AG10803 (cell line): ENCODE results near the gene DMKN.

ENCODE experiments used
- DNase-seq: peaks from one replicate; pipeline ENCODE4 v3.0.0; 2010; ENCODE audit warnings: low read depth
- H3K4me3 ChIP-seq: 2 replicates; pipeline ENCODE4 v1.5.1; 2011; ENCODE audit warnings: mild to moderate bottlenecking, low read length, control low read depth
- CTCF ChIP-seq: conservative IDR thresholded peaks from 2 replicates; pipeline ENCODE4 v1.5.1; 2011; ENCODE audit warnings: mild to moderate bottlenecking, low read length, control low read depth, inconsistent platforms

The DMKN gene

GRCh38 chr19:35522745-35523327, 9.4 kb upstream of the DMKN start:
- no peak for TF ChIP-seq CTCF
- H3K4me3 ChIP-seq = no peak overlapping the region
- no peak for DNase-seq

GRCh38 chr19:35521124-35521743, 7.8 kb upstream of the DMKN start:
- no peak for TF ChIP-seq CTCF
- no peak overlapping the region for H3K4me3 ChIP-seq
- no peak for DNase-seq

- no peak for TF ChIP-seq CTCF
- peak; percentile 48 for DNase-seq
- no peak overlapping the region for H3K4me3 ChIP-seq
These were observed 5.8 kb upstream of the DMKN start for GRCh38 chr19:35519291-35519690.

- no peak overlapping the region for H3K4me3 ChIP-seq
- DNase-seq = peak; percentile 98
- no peak for TF ChIP-seq CTCF
These were observed 4.9 kb upstream of the DMKN start for GRCh38 chr19:35518313-35518712.

GRCh38 chr19:35517342-35517741, 3.9 kb upstream of the DMKN start:
- no peak for DNase-seq
- H3K4me3 ChIP-seq = no peak overlapping the region
- no peak for TF ChIP-seq CTCF

- H3K4me3 ChIP-seq = no peak overlapping the region
- no peak for TF ChIP-seq CTCF
- no peak for DNase-seq
These were observed 2.9 kb upstream of the DMKN start for GRCh38 chr19:35516310-35516709.

- no peak for TF ChIP-seq CTCF
- peak overlapping the region; percentile 12; the same call in 1 of the 2 replicates for H3K4me3 ChIP-seq
- peak; percentile 36 for DNase-seq
These were observed 897 bp upstream of the DMKN start for GRCh38 chr19:35514282-35514809.
